Choroid plexus epithelial cell (primary cell): ENCODE measurements around the gene SCN5A.

Experiments
- DNase-seq: peaks from one replicate; pipeline ENCODE4 v3.0.0-alpha.2; 2010; ENCODE audit warnings: low read depth
- H3K4me3 ChIP-seq: 2 replicates; pipeline ENCODE4 v1.5.1; 2011; ENCODE audit warnings: low read depth, mild to moderate bottlenecking, control low read depth, low read length, moderate library complexity
- CTCF ChIP-seq: conservative IDR thresholded peaks from 2 replicates; pipeline ENCODE4 v1.5.1; 2011; ENCODE audit warnings: low read depth, mild to moderate bottlenecking, control low read depth, inconsistent platforms, low read length, moderate library complexity

Gene SCN5A

GRCh38 chr3:38585791-38586420, 63.6 kb downstream of the SCN5A start:
- H3K4me3 ChIP-seq, result no peak overlapping the region
- TF ChIP-seq CTCF, result no peak
- no peak for DNase-seq

- H3K4me3 ChIP-seq, result no peak overlapping the region
- no peak for DNase-seq
- TF ChIP-seq CTCF, result no peak
Measured at GRCh38 chr3:38583688-38584087, 65.8 kb downstream of the SCN5A start.

- no peak for DNase-seq
- H3K4me3 ChIP-seq, result no peak overlapping the region
- TF ChIP-seq CTCF, result no peak
Measured at GRCh38 chr3:38582941-38583645, 66.4 kb downstream of the SCN5A start.

- no peak for DNase-seq
- no peak overlapping the region for H3K4me3 ChIP-seq
- no peak for TF ChIP-seq CTCF
Measured at GRCh38 chr3:38582316-38582715, 67.2 kb downstream of the SCN5A start.

GRCh38 chr3:38581774-38582173, 67.7 kb downstream of the SCN5A start:
- no peak for TF ChIP-seq CTCF
- no peak overlapping the region for H3K4me3 ChIP-seq
- no peak for DNase-seq

- DNase-seq, result no peak
- no peak overlapping the region for H3K4me3 ChIP-seq
- TF ChIP-seq CTCF, result no peak
Measured at GRCh38 chr3:38580450-38581382, 68.8 kb downstream of the SCN5A start.
